HepG2 (cell line): ENCODE measurements around the gene HOXD4. TPM values are rescaled to one million over a fixed set of nuclear protein-coding genes. Genes with fewer than 3 reads are reported as not detected.

ENCODE experiments used
- GABPB1 ChIP-seq: IDR thresholded peaks from 2 replicates; pipeline ENCODE4 v1.6.1; 2016; ENCODE audit warnings: mild to moderate bottlenecking, missing genetic modification reagents, moderate library complexity, missing compliant biosample characterization
- MED1 ChIP-seq: sonication (generic); formaldehyde crosslinking; IDR thresholded peaks from 2 replicates; pipeline ENCODE4 v1.4.0; 2020; ENCODE audit warnings: missing genetic modification reagents
- SP1 ChIP-seq, 2 experiments: fragments of 450-650 bp in 1 of 2; sonication (generic) in 1 of 2; formaldehyde crosslinking in 1 of 2; IDR thresholded peaks; 2 replicates each; pipeline versions ENCODE4 v1.4.0 to v1.6.1; 2016 to 2020; ENCODE audit warnings: missing genetic modification reagents in 1 of 2
- TOPORS ChIP-seq: sonication (generic); formaldehyde crosslinking; IDR thresholded peaks from 2 replicates; pipeline ENCODE4 v1.8.0; 2023; ENCODE audit warnings: mild to moderate bottlenecking, missing genetic modification reagents
- ZNF10 ChIP-seq: sonication (generic); formaldehyde crosslinking; IDR thresholded peaks from 2 replicates; pipeline ENCODE4 v1.4.0; 2020; ENCODE audit warnings: mild to moderate bottlenecking, low read depth, missing genetic modification reagents, borderline replicate concordance
- ZNF180 ChIP-seq: sonication (generic); formaldehyde crosslinking; IDR thresholded peaks from 2 replicates; pipeline ENCODE4 v1.4.0; 2020; ENCODE audit warnings: low read depth, missing genetic modification reagents, borderline replicate concordance
- ZNF253 ChIP-seq: sonication (generic); formaldehyde crosslinking; IDR thresholded peaks from 2 replicates; pipeline ENCODE4 v1.8.0; 2022; ENCODE audit warnings: mild to moderate bottlenecking, missing genetic modification reagents, borderline replicate concordance
- ZNF335 ChIP-seq: sonication (generic); formaldehyde crosslinking; IDR thresholded peaks from 2 replicates; pipeline ENCODE4 v1.4.0; 2020; ENCODE audit warnings: missing genetic modification reagents
- polyA plus RNA-seq, 8 experiments: library from polyadenylated mRNA; depleted of rRNA in 3 of 8; stranded (reverse) in 7 of 8; unstranded in 1 of 8; fragments of >200 nt; fragmentation: Illumina TruSeq in 4 of 8; extraction: Trizol in 4 of 8; gene quantifications; 2 replicates each; pipeline versions ENCODE4 v1.2.1 to v1.2.3, GENCODE V29; 2011 to 2016; ENCODE audit warnings: low read depth in 4 of 8, missing spikeins in 1 of 8, mixed read lengths in 1 of 8; ENCODE audit not compliant: insufficient read depth in 1 of 8
- total RNA-seq, 5 experiments: library from RNA; depleted of rRNA; stranded (reverse); fragments of >200 nt; fragmentation: Illumina TruSeq; extraction: Trizol; gene quantifications; 2 replicates each; pipeline ENCODE4 v1.2.3, GENCODE V29; 2016; ENCODE audit warnings: low read depth in 1 of 5
- TF ChIP-seq, protein P1 (sequence below): sonication (generic); formaldehyde crosslinking; conservative IDR thresholded peaks from 2 replicates; pipeline ENCODE4 v1.8.1; 2023; ENCODE audit warnings: missing genetic modification reagents
- TF ChIP-seq, protein P2 (sequence below): sonication (generic); formaldehyde crosslinking; IDR thresholded peaks from one replicate; pipeline ENCODE4 v1.5.1; 2020; ENCODE audit warnings: mild to moderate bottlenecking, missing genetic modification reagents; ENCODE audit errors: not compliant biosample characterization
- TF ChIP-seq, protein P3 (sequence below): IDR thresholded peaks from 2 replicates; pipeline ENCODE4 v1.6.1; 2016; ENCODE audit warnings: control low read depth
- TF ChIP-seq, protein P4 (sequence below): sonication (generic); formaldehyde crosslinking; IDR thresholded peaks from 2 replicates; pipeline ENCODE4 v1.5.1; 2020; ENCODE audit warnings: mild to moderate bottlenecking, missing genetic modification reagents

HOXD4 gene
- total and polyA plus RNA-seq, 2 of the 13 experiments (the other 11 are each of a cell fraction or from before 2014, with no cell fraction given), result not detected

DNA sequence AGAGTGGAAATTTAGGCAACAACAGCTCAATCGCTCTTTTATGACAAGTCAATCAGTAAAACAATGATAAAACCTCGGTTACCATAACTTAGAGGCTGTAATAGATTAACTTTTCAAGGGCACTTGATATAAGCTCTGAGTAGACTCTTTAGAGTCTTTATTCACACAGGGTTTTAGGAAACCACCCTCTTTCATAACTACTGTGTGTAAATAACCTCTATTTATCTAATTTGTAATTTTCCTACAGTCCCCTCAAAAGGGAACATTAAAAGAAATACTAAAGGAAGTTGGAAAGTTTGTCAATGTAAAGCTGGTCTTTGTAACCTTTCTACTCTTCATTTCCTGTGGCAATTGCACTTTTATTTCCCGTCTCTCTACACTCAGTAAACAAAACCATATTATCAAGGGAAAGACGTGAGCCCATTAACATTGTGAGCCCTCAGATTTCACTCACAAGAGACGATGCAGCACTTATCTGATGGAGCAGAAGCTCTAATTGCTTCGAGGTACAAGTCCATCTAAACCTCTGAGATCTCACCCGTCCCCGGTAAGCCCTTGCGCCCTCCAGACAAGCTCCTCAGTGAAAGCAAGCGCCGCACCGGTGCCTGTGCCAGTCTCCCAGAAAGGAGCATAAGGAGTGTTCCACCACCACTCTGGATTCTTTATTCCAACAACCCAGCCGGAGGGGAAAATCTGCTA is 36.0 kb downstream of the HOXD4 start (continued):
- TF ChIP-seq ZNF180 (CRISPR knock-in tag), result no peak
- no peak for TF ChIP-seq ZNF253 (CRISPR knock-in tag)
- TF ChIP-seq ZNF335, result no peak
- TF ChIP-seq, protein P1, sequence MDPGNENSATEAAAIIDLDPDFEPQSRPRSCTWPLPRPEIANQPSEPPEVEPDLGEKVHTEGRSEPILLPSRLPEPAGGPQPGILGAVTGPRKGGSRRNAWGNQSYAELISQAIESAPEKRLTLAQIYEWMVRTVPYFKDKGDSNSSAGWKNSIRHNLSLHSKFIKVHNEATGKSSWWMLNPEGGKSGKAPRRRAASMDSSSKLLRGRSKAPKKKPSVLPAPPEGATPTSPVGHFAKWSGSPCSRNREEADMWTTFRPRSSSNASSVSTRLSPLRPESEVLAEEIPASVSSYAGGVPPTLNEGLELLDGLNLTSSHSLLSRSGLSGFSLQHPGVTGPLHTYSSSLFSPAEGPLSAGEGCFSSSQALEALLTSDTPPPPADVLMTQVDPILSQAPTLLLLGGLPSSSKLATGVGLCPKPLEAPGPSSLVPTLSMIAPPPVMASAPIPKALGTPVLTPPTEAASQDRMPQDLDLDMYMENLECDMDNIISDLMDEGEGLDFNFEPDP (CRISPR knock-in tag), result no peak
- TF ChIP-seq, protein P2, sequence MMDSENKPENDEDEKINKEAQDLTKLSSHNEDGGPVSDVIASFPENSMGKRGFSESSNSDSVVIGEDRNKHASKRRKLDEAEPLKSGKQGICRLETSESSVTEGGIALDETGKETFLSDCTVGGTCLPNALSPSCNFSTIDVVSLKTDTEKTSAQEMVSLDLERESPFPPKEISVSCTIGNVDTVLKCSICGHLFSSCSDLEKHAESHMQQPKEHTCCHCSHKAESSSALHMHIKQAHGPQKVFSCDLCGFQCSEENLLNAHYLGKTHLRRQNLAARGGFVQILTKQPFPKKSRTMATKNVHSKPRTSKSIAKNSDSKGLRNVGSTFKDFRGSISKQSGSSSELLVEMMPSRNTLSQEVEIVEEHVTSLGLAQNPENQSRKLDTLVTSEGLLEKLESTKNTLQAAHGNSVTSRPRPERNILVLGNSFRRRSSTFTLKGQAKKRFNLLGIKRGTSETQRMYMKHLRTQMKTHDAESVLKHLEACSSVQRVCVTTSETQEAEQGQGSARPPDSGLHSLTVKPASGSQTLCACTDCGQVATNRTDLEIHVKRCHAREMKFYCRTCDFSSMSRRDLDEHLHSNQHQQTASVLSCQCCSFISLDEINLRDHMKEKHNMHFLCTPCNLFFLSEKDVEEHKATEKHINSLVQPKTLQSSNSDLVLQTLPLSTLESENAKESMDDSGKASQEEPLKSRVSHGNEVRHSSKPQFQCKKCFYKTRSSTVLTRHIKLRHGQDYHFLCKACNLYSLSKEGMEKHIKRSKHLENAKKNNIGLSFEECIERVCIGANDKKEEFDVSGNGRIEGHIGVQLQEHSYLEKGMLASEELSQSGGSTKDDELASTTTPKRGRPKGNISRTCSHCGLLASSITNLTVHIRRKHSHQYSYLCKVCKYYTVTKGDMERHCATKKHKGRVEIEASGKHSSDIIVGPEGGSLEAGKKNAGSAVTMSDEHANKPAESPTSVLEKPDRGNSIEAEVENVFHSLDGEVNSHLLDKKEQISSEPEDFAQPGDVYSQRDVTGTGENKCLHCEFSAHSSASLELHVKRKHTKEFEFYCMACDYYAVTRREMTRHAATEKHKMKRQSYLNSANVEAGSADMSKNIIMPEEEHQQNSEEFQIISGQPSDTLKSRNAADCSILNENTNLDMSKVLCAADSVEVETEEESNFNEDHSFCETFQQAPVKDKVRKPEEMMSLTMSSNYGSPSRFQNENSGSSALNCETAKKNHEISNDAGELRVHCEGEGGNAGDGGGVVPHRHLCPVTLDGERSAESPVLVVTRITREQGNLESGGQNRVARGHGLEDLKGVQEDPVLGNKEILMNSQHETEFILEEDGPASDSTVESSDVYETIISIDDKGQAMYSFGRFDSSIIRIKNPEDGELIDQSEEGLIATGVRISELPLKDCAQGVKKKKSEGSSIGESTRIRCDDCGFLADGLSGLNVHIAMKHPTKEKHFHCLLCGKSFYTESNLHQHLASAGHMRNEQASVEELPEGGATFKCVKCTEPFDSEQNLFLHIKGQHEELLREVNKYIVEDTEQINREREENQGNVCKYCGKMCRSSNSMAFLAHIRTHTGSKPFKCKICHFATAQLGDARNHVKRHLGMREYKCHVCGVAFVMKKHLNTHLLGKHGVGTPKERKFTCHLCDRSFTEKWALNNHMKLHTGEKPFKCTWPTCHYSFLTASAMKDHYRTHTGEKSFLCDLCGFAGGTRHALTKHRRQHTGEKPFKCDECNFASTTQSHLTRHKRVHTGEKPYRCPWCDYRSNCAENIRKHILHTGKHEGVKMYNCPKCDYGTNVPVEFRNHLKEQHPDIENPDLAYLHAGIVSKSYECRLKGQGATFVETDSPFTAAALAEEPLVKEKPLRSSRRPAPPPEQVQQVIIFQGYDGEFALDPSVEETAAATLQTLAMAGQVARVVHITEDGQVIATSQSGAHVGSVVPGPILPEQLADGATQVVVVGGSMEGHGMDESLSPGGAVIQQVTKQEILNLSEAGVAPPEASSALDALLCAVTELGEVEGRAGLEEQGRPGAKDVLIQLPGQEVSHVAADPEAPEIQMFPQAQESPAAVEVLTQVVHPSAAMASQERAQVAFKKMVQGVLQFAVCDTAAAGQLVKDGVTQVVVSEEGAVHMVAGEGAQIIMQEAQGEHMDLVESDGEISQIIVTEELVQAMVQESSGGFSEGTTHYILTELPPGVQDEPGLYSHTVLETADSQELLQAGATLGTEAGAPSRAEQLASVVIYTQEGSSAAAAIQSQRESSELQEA (CRISPR knock-in tag), result no peak
- no peak for TF ChIP-seq GABPB1
- TF ChIP-seq, protein P3, sequence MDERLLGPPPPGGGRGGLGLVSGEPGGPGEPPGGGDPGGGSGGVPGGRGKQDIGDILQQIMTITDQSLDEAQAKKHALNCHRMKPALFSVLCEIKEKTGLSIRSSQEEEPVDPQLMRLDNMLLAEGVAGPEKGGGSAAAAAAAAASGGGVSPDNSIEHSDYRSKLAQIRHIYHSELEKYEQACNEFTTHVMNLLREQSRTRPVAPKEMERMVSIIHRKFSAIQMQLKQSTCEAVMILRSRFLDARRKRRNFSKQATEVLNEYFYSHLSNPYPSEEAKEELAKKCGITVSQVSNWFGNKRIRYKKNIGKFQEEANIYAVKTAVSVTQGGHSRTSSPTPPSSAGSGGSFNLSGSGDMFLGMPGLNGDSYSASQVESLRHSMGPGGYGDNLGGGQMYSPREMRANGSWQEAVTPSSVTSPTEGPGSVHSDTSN (CRISPR knock-in tag), result no peak
- no peak for TF ChIP-seq ZNF10 (CRISPR knock-in tag)
- TF ChIP-seq, protein P4, sequence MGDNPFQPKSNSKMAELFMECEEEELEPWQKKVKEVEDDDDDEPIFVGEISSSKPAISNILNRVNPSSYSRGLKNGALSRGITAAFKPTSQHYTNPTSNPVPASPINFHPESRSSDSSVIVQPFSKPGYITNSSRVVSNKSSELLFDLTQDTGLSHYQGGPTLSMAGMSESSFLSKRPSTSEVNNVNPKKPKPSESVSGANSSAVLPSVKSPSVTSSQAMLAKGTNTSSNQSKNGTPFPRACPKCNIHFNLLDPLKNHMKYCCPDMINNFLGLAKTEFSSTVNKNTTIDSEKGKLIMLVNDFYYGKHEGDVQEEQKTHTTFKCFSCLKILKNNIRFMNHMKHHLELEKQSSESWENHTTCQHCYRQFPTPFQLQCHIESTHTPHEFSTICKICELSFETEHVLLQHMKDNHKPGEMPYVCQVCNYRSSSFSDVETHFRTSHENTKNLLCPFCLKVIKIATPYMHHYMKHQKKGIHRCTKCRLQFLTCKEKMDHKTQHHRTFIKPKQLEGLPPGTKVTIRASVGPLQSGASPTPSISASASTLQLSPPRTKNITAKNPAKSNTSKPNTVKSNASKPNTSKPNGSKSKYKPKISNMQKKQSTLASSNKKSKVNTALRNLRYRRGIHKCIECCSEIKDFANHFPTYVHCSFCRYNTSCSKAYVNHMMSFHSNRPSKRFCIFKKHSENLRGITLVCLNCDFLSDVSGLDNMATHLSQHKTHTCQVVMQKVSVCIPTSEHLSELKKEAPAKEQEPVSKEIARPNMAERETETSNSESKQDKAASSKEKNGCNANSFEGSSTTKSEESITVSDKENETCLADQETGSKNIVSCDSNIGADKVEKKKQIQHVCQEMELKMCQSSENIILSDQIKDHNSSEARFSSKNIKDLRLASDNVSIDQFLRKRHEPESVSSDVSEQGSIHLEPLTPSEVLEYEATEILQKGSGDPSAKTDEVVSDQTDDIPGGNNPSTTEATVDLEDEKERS, result no peak
- TF ChIP-seq MED1 (CRISPR knock-in tag), result peak; percentile 85
- TF ChIP-seq SP1 (IDR thresholded peaks at IDR 0.05), result no peak
- TF ChIP-seq SP1 (CRISPR knock-in tag; IDR thresholded peaks at IDR 0.05), result no peak
- no peak for TF ChIP-seq TOPORS (CRISPR knock-in tag)
